Ureter (tissue), 1 donor: ENCODE results near the gene ZRANB1. TPM values are rescaled to one million over a fixed set of nuclear protein-coding genes. Genes with fewer than 3 reads are reported as not detected.

Experiments
- DNase-seq: peaks from one replicate; pipeline ENCODE4 v3.0.0-alpha.2; 2020; ENCODE audit warnings: low spot score
- total RNA-seq: library from RNA; stranded (reverse); gene quantifications from one replicate; pipeline ENCODE4 v1.2.4, GENCODE V29; 2023
- donor health status: DM: yes; HTN: yes; CAD: no.

The ZRANB1 gene
- total RNA-seq, 1 donor from 2014 or later = 26.3 TPM

- DNase-seq = no peak
Measured at GRCh38 chr10:124993736-124994451, 52.0 kb downstream of the ZRANB1 start.

- no peak for DNase-seq
Measured at GRCh38 chr10:124994573-124995473, 52.9 kb downstream of the ZRANB1 start.

- no peak for DNase-seq
Measured at GRCh38 chr10:124995605-124996004, 53.7 kb downstream of the ZRANB1 start.

DNA sequence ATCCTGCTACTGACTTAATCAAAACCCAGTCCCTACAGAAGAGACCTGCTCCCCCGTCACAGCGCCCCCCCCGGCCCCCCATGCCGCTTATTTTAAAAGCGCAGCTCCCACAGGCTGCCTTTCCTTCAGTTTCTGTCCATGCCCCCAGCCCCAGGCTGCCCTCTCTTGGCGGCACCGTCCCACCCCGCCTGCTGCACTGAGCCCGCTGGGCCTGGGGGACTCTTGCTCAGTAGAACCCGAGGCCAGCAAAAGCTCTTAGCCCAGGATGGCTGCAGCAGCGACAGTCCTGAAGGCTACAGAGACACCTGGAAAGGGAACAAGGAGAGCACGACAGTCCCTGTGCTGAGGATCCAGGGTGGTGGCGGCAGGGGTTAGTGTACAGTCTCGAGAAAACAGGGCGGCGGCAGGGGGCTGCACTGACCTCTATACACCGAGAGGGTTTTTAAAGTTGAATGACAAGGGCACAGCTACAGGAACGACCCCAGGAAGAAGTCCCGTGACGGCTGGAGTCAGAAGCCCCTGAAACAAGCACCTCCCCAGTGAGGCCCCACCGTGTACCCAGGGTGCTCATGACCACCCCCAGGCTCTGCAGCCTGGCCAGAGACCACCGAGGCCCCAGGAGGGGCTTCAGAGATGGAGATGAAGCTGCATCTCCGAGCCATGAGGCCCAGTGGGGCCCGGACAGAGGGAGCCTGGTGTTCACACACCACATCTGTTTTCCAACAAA is 54.4 kb downstream of the ZRANB1 start:
- DNase-seq = no peak

DNA sequence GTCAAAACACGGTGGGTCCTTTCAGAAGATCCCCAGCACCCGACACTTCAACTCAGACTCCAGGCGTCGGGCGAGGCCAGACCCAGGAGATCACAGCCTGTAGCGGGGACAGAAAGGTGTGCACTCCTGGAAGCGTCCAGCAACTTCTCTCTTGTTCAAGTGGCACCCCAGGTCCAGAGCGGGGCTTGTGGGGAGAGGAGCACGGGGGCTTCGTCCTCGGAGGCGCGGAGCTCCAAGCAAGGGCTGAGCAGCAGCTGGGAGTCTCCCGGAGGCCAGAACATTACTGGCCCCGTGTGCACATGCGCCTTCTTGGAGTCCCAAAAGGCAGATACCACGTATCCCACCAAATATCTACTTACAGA is 54.9 kb downstream of the ZRANB1 start:
- no peak for DNase-seq

DNA sequence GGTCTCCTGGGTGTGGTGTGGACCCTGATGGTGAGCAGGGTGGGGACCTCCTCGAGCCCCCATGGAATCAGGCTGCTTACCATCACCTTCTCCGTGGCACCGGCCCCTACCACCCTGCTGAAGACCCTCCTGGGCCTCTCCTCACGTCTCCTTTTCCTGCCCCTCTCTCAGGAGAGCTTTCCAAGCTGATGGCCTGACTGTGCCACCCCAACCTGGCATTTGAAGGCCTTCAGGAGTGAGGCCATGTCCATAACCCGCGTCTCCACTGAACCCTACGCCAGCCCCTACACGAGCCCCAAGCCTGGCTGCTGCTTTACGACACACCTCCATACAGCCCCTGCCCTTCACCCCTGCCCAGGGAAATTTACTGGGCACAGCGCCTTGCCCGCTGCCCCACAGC is 55.4 kb downstream of the ZRANB1 start:
- DNase-seq = peak; percentile 37

DNA sequence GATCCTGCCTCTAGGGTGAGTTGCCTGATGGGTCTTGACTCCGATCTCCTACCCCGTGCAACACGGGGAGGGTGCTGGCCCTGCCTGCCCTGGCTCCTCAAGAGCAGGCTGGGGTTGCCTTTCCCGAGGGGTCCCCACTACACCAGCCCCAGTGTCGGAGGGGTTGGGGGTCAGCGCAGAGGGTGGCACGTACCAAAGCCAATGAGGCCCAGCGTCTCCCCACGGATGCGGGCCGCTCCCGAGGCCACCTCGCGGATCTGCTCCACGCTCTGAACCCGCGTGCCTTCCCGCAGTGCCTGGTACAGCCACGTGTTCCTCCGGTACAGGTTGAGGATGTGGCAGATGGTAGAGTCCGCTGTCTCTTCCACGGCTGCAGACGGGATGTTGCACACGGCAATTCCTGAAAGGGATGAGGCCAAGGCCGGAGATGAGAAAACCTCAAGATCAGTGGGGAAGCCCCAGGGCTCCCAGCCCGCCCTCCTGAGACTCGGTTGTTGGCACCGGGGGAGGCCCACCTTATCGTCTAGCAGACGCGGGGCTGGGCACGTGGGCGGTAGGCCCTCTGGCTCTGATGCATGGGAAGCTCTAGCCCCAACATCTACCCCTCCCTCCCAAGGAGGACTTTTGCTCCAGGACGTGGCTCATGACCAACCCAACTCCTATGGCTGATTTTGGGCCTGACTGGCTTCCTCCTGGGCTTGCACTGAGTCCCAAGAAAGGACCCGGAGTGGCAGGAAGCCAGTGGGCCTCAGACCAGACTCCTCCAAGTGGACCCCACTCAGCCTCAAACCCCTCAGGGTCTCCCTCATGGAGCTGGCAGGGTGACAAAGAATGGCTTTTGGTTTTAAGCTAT is 56.1 kb downstream of the ZRANB1 start:
- peak; percentile 42 for DNase-seq

DNA sequence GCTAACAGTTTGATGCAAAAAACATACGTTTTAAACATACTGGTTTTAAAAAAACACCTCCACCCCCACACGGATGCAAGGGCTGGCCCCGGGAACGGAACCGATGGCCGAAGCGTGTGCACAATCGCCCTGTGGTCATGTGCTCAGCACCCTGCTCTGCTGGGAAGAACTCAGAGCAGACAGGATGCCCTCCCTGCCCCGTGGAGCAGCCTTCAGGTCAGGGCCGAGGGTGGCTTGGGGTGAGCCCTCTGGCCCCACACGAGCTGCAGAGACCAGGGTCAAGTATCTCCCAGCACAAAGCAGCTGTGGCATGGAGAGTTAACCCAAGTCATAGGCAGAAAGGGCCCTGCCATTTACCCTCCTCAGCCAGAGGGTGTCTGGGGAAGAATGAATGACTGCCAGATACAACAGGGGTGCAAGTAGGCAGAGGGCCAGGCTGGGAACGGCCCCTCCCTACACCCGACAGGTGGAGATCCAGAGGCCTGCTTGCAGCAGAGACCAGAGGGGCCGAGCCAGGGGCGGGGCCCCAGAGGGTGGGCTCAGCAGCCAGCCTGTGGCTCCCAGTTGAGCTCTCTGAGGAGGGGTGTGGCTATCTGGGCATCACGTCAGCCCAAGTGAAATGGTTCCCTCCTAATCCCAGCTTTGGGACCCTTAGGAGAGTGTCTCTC is 56.8 kb downstream of the ZRANB1 start:
- DNase-seq = peak; percentile 43

GRCh38 chr10:124999433-125000365 is 57.8 kb downstream of the ZRANB1 start:
- peak; percentile 74 for DNase-seq

DNA sequence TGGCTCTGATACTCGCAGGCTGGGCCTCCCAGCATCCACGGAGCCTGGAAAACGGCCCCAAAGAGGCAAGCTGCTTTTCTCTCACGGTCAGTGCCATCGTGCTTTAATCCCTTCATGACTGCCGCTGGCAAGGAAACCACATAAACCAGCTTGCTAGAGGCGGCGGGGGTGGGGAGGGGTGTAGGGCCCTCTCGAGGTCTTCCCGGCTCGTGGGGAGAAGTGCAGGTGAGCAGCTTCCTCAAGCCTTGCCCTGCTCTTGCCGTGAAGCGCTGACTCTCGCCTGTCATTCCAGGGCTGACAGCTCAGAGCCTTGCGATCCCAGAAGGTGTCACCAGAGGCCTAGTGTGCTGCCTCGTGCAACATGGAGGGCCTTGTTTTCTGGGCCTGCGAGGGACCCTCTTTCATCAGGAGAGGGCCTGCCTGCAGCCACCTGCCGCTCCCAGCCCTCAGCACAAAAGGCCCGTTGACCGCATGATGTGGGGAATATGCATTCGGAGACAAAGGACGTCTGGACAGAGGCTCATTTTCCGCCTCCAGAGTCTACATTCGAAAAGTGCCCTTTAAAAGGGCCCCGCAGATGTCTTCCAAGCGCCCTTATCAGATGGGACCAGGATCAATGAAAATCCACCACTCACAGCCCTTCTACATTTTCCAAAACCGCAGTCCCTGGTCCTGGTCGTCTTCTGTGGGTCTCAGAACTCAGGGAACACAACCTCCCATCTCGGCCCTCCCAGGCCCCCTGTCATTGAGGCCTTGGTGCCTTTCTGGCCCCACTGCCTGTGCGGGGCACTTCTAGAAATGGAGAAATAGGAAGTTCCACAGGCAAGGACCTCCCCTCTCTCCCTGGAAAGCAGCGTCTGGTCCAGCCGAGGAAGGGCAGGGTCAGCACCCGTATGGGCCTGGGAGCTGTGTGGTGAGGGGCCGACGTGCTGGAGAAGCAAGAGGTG is 58.7 kb downstream of the ZRANB1 start:
- DNase-seq = no peak

DNA sequence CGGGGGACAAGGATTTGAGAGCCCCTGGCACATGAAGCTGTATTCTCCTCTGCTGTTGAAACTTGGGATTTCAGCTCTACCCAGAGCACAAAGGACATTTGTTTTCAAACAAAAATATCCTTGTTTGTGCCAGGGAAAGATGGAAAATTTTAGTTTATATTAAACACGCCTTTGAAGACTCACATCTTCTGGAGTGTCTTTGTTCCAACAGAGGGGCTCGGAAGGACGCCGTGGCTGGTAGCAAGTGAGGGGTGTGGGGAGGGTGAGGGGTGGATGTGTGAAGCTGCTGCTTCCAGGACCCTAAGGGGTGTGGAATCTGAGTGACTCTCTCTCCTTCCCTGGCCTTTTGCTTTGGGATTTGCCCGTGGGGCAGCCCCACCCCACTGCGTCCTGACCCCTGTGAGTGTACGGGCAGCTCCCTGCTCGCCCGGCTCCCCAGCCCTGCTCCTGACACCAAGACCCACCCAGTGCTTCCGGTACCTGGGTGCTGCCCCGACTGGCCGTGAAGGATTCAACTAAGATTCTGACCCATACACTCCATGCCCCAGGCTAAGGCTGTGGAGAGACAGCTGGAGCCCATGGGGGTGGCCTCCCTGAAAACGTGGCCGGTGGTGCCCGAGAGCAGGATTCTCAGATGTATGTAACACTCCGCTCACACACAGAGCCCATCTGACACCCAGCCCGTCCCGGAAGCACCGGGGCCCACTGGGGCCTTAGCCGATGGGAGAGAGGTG is 59.6 kb downstream of the ZRANB1 start:
- no peak for DNase-seq

- no peak for DNase-seq
Measured at GRCh38 chr10:125002047-125002422, 60.1 kb downstream of the ZRANB1 start.

DNA sequence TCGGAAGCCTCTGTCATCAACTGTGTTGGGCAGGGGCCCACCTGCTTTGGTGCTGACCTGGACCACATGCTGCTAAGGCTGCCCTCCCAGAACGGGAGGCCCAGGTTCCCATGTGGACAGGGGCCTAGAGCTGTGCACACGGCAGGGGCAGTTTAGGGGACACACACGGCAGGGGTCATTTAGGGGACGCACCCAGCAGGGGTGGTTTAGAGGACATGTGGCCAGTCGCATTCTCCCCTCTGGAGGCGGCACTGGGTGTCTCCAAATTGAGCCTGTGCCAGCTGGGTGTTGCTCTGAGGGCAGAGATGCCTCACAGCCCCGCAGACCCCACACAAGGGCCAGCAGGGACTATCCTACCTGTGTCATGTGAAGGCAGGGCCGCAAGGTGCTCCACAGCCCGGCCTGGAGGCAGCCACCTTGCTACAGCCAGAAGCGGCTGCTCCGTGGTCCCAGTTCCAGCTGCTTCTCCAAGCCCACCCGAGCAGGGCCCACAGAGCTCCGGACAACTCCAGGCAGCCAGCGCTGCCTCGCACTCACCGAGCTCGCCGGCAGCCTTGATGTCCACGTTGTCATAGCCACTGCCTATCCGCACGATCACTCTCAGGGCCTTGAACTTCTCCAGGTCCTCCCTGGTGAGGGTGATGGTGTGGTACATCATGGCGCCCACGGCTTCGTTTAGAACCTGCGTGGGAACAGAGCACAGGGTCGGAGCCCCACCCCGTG is 60.7 kb downstream of the ZRANB1 start:
- no peak for DNase-seq

- no peak for DNase-seq
Measured at GRCh38 chr10:125003146-125003900, 61.4 kb downstream of the ZRANB1 start.

GRCh38 chr10:125003901-125004467 is 62.1 kb downstream of the ZRANB1 start:
- DNase-seq = no peak
